ENCODE results near the gene ELOB.

The ELOB gene

GRCh38 chr16:2749476-2749875, 27.6 kb downstream of the ELOB start:
- no peak for DNase-seq (ENCODE audit: low spot score)

GRCh38 chr16:2748757-2749455, 28.2 kb downstream of the ELOB start:
- DNase-seq (ENCODE audit: low spot score) = no peak

GRCh38 chr16:2745961-2746360, 31.1 kb downstream of the ELOB start:
- no peak for DNase-seq (ENCODE audit: low spot score)

- no peak for DNase-seq (ENCODE audit: low spot score)
Observed at GRCh38 chr16:2745116-2745890, 31.8 kb downstream of the ELOB start.

- no peak for DNase-seq (ENCODE audit: low spot score)
Observed at GRCh38 chr16:2744711-2745110, 32.4 kb downstream of the ELOB start.

GRCh38 chr16:2743007-2743810, 33.9 kb downstream of the ELOB start:
- DNase-seq (ENCODE audit: low spot score) = no peak

GRCh38 chr16:2742323-2743006, 34.6 kb downstream of the ELOB start:
- no peak for DNase-seq (ENCODE audit: low spot score)

GRCh38 chr16:2741168-2741567, 35.9 kb downstream of the ELOB start:
- no peak for DNase-seq (ENCODE audit: low spot score)

- DNase-seq (ENCODE audit: low spot score) = no peak
Observed at GRCh38 chr16:2740476-2740875, 36.6 kb downstream of the ELOB start.

- no peak for DNase-seq (ENCODE audit: low spot score)
Observed at GRCh38 chr16:2739625-2740430, 37.3 kb downstream of the ELOB start.

GRCh38 chr16:2738615-2739014, 38.5 kb downstream of the ELOB start:
- DNase-seq (ENCODE audit: low spot score) = no peak

- no peak for DNase-seq (ENCODE audit: low spot score)
Observed at GRCh38 chr16:2737895-2738418, 39.1 kb downstream of the ELOB start.

- no peak for DNase-seq (ENCODE audit: low spot score)
Observed at GRCh38 chr16:2737238-2737605, 39.9 kb downstream of the ELOB start.

- DNase-seq (ENCODE audit: low spot score) = no peak
Observed at GRCh38 chr16:2736476-2737237, 40.4 kb downstream of the ELOB start.

GRCh38 chr16:2734844-2735515, 42.1 kb downstream of the ELOB start:
- no peak for DNase-seq (ENCODE audit: low spot score)

- DNase-seq (ENCODE audit: low spot score) = no peak
Observed at GRCh38 chr16:2728034-2728433, 49.0 kb downstream of the ELOB start.

GRCh38 chr16:2726923-2727322, 50.2 kb downstream of the ELOB start:
- DNase-seq (ENCODE audit: low spot score) = no peak

- no peak for DNase-seq (ENCODE audit: low spot score)
Observed at GRCh38 chr16:2724816-2725348, 52.2 kb downstream of the ELOB start.

- DNase-seq (ENCODE audit: low spot score) = no peak
Observed at GRCh38 chr16:2724088-2724676, 52.9 kb downstream of the ELOB start.

Measured in SK-N-DZ (cell line).